HG03095 (cell line): Measurements from ENCODE around the gene FOXJ3.
"Not testable (repeated sequence)": the region's sequence is repeated elsewhere in the genome, so short reads cannot be mapped to it uniquely, and the experiment has no call there.

ENCODE experiments used
- ATAC-seq: cut with Tn5 transposase; IDR thresholded peaks from one replicate; pipeline ENCODE4 v1.9.1; 2021; ENCODE audit warnings: moderate library complexity; ENCODE audit not compliant: unreplicated experiment

Gene FOXJ3

GRCh38 chr1:42259059-42259738, 75.8 kb downstream of the FOXJ3 start:
- ATAC-seq, result no peak

- ATAC-seq, result no peak
These were observed 76.8 kb downstream of the FOXJ3 start for GRCh38 chr1:42258218-42258617.

- no peak for ATAC-seq
These were observed 84.0 kb downstream of the FOXJ3 start for GRCh38 chr1:42251042-42251441.

GRCh38 chr1:42250164-42250563, 84.9 kb downstream of the FOXJ3 start:
- ATAC-seq, result no peak

- ATAC-seq, result no peak
These were observed 93.9 kb downstream of the FOXJ3 start for GRCh38 chr1:42240966-42241755.

- no peak for ATAC-seq
These were observed 95.5 kb downstream of the FOXJ3 start for GRCh38 chr1:42239555-42239954.

GRCh38 chr1:42239041-42239440, 96.0 kb downstream of the FOXJ3 start:
- no peak for ATAC-seq

GRCh38 chr1:42231253-42231652, 103.8 kb downstream of the FOXJ3 start:
- ATAC-seq, result no peak

- ATAC-seq, result no peak
These were observed 106.1 kb downstream of the FOXJ3 start for GRCh38 chr1:42228938-42229337.

- no peak for ATAC-seq
These were observed 112.0 kb downstream of the FOXJ3 start for GRCh38 chr1:42223036-42223435.

GRCh38 chr1:42221952-42222606, 113.0 kb downstream of the FOXJ3 start:
- no peak for ATAC-seq

GRCh38 chr1:42221456-42221855, 113.6 kb downstream of the FOXJ3 start:
- no peak for ATAC-seq

GRCh38 chr1:42219627-42220026, 115.4 kb downstream of the FOXJ3 start:
- ATAC-seq, result no peak

- ATAC-seq, result no peak
These were observed 120.6 kb downstream of the FOXJ3 start for GRCh38 chr1:42214447-42214871.

GRCh38 chr1:42211224-42211623, 123.8 kb downstream of the FOXJ3 start:
- no peak for ATAC-seq

GRCh38 chr1:42210421-42211133, 124.5 kb downstream of the FOXJ3 start:
- no peak for ATAC-seq

- no peak for ATAC-seq
These were observed 125.3 kb downstream of the FOXJ3 start for GRCh38 chr1:42209526-42210251.

GRCh38 chr1:42206930-42207329, 128.1 kb downstream of the FOXJ3 start:
- not testable (repeated sequence) for ATAC-seq

- ATAC-seq, result no peak
These were observed 128.9 kb downstream of the FOXJ3 start for GRCh38 chr1:42206164-42206563.

- no peak for ATAC-seq
These were observed 133.0 kb downstream of the FOXJ3 start for GRCh38 chr1:42201986-42202385.

GRCh38 chr1:42198251-42198650, 136.8 kb downstream of the FOXJ3 start:
- no peak for ATAC-seq
